ENCODE measurements around the gene FGF8. TPM values are rescaled to one million over a fixed set of nuclear protein-coding genes. Genes with fewer than 3 reads are reported as not detected.

The FGF8 gene
- not detected for total RNA-seq

GRCh38 chr10:101775273-101776160, at the start of gene FGF8:
Gene FGF8, minus strand, starts transcription at chr10:101776114. Its CDS starts 214 bp downstream, at chr10:101775900.
- TF ChIP-seq POLR2A (IDR thresholded peaks at IDR 0.05) (no peak), CTCF (IDR thresholded peaks at IDR 0.05) (no peak)
- H3K4me3 ChIP-seq (ENCODE audit: low read depth, poor library complexity, severe bottlenecking), result no peak within 1 kb of the TSS
- WGBS, 2 donors, result 1 to 3% methylated on average over 22 to 51 of the region's 98 CpGs
- intact Hi-C loops (cut with DNase I; ENCODE audit: low total_unique reads), result no loop called here
- DNase-seq (ENCODE audit: low spot score in 2 of 2), result peak in 1 of 2 donors; percentile 76

GRCh38 chr10:101824736-101825135, 48.8 kb upstream of the FGF8 start:
- no peak for TF ChIP-seq CTCF (IDR thresholded peaks at IDR 0.05)
- no peak for TF ChIP-seq POLR2A (IDR thresholded peaks at IDR 0.05)
- intact Hi-C loops (cut with DNase I; ENCODE audit: low total_unique reads), result no loop called here
- DNase-seq (ENCODE audit: low spot score in 2 of 2), result no peak
- H3K4me3 ChIP-seq (ENCODE audit: low read depth, poor library complexity, severe bottlenecking), result no peak overlapping the region
- 86 to 93% methylated on average over 2 of the region's 2 CpGs for WGBS, 2 donors

DNA sequence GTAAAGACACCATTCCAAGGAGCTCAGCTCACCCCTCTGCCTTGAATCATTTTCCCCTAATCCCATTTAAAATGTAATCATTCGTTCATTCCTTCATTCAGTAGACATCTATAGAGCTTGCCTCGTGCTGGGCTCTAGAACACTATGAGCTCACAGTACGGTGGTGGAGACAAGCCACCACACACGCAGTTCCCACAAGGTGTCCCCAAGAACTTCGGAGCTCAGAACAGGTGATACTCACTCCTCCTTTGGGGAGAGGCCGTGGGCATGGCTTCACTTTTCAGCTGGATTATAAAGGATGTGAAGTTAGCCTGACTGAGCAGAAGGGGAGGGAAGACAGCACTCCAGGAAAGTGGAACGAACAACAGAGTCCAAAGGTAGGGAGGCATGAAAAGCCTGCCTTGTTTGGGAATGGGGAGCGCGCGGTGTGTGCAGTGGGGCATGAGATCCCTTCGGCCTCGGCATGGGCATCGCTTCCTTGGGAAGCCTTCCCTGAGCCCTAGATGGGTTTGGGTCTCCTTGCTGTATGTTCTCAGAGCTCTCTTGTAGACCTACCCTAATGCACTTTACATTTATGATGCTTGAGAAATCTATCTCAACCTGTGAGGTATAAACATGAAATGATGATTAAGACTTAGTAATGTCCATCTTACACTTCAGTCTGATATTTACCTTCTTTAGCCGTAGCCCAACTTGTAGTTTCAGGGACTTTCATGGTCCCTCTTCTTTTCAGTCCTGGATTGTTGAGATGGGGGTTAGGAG, 43.1 kb upstream of the FGF8 start:
- H3K4me3 ChIP-seq (ENCODE audit: low read depth, poor library complexity, severe bottlenecking), result no peak overlapping the region
- WGBS, 2 donors, result 21 to 28% methylated on average over 14 of the region's 14 CpGs
- TF ChIP-seq POLR2A (IDR thresholded peaks at IDR 0.05), result no peak
- no peak for TF ChIP-seq CTCF (IDR thresholded peaks at IDR 0.05)
- intact Hi-C loops (cut with DNase I; ENCODE audit: low total_unique reads), result no loop called here
- DNase-seq (ENCODE audit: low spot score in 2 of 2), result no peak

GRCh38 chr10:101818119-101818871, 42.4 kb upstream of the FGF8 start, which contains the start of gene OGA:
Gene OGA, minus strand, starts transcription at chr10:101818444. Its CDS starts 422 bp downstream, at chr10:101818022.
- WGBS, 2 donors, result 0 to 1% methylated on average over 37 to 45 of the region's 47 CpGs
- DNase-seq (ENCODE audit: low spot score in 2 of 2), result peak; percentile 98 to 100
- peak within 1 kb of the TSS; percentile 99 for H3K4me3 ChIP-seq (ENCODE audit: low read depth, poor library complexity, severe bottlenecking)
- intact Hi-C loops (cut with DNase I; ENCODE audit: low total_unique reads), result no loop called here
- peak in 1 of 2 donors; percentile 95 for TF ChIP-seq POLR2A (IDR thresholded peaks at IDR 0.05)
- TF ChIP-seq CTCF (IDR thresholded peaks at IDR 0.05), result no peak

- peak overlapping the region; percentile 99 for H3K4me3 ChIP-seq (ENCODE audit: low read depth, poor library complexity, severe bottlenecking)
- 1% methylated on average over 20 to 22 of the region's 44 CpGs for WGBS, 2 donors
- intact Hi-C loops (cut with DNase I; ENCODE audit: low total_unique reads), result no loop called here
- no peak for TF ChIP-seq CTCF (IDR thresholded peaks at IDR 0.05)
- no peak for TF ChIP-seq POLR2A (IDR thresholded peaks at IDR 0.05)
- peak; percentile 95 to 97 for DNase-seq (ENCODE audit: low spot score in 2 of 2)
Observed at GRCh38 chr10:101817337-101818118, 41.6 kb upstream of the FGF8 start.
